ENCODE measurements around the gene PITPNB.

Gene PITPNB

GRCh38 chr22:27919942-27920755 lies 1.1 kb upstream of the PITPNB start:
- peak overlapping the region; percentile 92 for H3K4me3 ChIP-seq (ENCODE audit: low read depth, low read length)
- no peak for DNase-seq (ENCODE audit: low read depth)
- TF ChIP-seq, protein P1, sequence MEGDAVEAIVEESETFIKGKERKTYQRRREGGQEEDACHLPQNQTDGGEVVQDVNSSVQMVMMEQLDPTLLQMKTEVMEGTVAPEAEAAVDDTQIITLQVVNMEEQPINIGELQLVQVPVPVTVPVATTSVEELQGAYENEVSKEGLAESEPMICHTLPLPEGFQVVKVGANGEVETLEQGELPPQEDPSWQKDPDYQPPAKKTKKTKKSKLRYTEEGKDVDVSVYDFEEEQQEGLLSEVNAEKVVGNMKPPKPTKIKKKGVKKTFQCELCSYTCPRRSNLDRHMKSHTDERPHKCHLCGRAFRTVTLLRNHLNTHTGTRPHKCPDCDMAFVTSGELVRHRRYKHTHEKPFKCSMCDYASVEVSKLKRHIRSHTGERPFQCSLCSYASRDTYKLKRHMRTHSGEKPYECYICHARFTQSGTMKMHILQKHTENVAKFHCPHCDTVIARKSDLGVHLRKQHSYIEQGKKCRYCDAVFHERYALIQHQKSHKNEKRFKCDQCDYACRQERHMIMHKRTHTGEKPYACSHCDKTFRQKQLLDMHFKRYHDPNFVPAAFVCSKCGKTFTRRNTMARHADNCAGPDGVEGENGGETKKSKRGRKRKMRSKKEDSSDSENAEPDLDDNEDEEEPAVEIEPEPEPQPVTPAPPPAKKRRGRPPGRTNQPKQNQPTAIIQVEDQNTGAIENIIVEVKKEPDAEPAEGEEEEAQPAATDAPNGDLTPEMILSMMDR (IDR thresholded peaks at IDR 0.05; ENCODE audit: control insufficient read depth, extremely low read depth, insufficient read depth) = no peak

- TF ChIP-seq, protein P1 (IDR thresholded peaks at IDR 0.05; ENCODE audit: control insufficient read depth, extremely low read depth, insufficient read depth) = no peak
- DNase-seq (ENCODE audit: low read depth) = no peak
- H3K4me3 ChIP-seq (ENCODE audit: low read depth, low read length) = peak overlapping the region; percentile 92
These were observed 475 bp downstream of the PITPNB start for GRCh38 chr22:27918341-27919221.

- no peak overlapping the region for H3K4me3 ChIP-seq (ENCODE audit: low read depth, low read length)
- DNase-seq (ENCODE audit: low read depth) = no peak
- TF ChIP-seq, protein P1 (IDR thresholded peaks at IDR 0.05; ENCODE audit: control insufficient read depth, extremely low read depth, insufficient read depth) = no peak
These were observed 3.1 kb downstream of the PITPNB start for GRCh38 chr22:27915986-27916385.

- TF ChIP-seq, protein P1 (IDR thresholded peaks at IDR 0.05; ENCODE audit: control insufficient read depth, extremely low read depth, insufficient read depth) = no peak
- no peak overlapping the region for H3K4me3 ChIP-seq (ENCODE audit: low read depth, low read length)
- DNase-seq (ENCODE audit: low read depth) = peak; percentile 82
These were observed 5.8 kb downstream of the PITPNB start for GRCh38 chr22:27913162-27913741.

DNA sequence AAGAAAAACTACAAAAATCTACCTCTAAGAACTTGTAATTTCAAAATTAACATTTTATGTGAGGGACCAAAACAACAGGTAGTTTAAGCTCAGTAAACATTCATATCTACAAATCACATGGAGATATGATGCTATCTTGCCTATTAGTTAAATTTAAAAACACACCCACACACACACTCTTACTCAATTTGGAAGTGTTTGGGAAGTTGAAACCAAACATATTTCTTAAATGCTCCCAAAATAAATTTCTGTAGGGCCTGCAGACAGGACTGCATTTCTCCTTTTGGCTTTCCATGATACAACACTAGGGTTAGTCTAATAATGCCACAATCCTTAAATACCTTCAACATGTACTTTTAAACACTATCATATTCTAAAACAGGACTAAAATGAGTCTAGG lies 7.0 kb downstream of the PITPNB start:
- no peak overlapping the region for H3K4me3 ChIP-seq (ENCODE audit: low read depth, low read length)
- DNase-seq (ENCODE audit: low read depth) = no peak
- TF ChIP-seq, protein P1 (IDR thresholded peaks at IDR 0.05; ENCODE audit: control insufficient read depth, extremely low read depth, insufficient read depth) = no peak

GRCh38 chr22:27911330-27911729 lies 7.7 kb downstream of the PITPNB start:
- no peak for DNase-seq (ENCODE audit: low read depth)
- TF ChIP-seq, protein P1 (IDR thresholded peaks at IDR 0.05; ENCODE audit: control insufficient read depth, extremely low read depth, insufficient read depth) = no peak
- no peak overlapping the region for H3K4me3 ChIP-seq (ENCODE audit: low read depth, low read length)
